Measurements from ENCODE around the gene DNAJC12. TPM values are rescaled to one million over a fixed set of nuclear protein-coding genes. Genes with fewer than 3 reads are reported as not detected.
A peak's percentile ranks its signal among the peaks of the same experiment; 100 is the strongest.
"Not testable (repeated sequence)": the region's sequence is repeated elsewhere in the genome, so short reads cannot be mapped to it uniquely, and the experiment has no call there.

The DNAJC12 gene
- total RNA-seq, 1 donor from 2014 or later: 0.16 TPM

- ATAC-seq: no peak
Measured at GRCh38 chr10:67790534-67791408, 47.2 kb downstream of the DNAJC12 start.

DNA sequence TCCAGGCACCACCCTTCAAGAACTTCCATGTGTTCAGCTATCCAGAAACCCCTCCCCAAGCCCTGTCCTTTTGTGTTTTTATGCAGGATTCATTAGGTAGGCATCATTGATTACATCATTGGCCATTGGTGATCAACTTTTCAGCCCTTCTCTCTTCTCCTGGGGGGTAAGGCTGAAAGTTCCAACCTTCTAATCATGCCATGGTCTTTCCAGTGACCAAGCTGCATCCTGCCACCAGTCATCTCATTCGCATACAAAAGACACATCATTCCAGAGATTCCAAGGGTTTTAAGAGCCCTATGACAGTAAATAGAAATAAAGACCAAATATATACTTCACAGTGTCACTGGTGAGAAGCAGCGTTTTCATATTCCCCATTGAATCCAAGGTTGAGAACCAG, 48.2 kb downstream of the DNAJC12 start:
- no peak for ATAC-seq

DNA sequence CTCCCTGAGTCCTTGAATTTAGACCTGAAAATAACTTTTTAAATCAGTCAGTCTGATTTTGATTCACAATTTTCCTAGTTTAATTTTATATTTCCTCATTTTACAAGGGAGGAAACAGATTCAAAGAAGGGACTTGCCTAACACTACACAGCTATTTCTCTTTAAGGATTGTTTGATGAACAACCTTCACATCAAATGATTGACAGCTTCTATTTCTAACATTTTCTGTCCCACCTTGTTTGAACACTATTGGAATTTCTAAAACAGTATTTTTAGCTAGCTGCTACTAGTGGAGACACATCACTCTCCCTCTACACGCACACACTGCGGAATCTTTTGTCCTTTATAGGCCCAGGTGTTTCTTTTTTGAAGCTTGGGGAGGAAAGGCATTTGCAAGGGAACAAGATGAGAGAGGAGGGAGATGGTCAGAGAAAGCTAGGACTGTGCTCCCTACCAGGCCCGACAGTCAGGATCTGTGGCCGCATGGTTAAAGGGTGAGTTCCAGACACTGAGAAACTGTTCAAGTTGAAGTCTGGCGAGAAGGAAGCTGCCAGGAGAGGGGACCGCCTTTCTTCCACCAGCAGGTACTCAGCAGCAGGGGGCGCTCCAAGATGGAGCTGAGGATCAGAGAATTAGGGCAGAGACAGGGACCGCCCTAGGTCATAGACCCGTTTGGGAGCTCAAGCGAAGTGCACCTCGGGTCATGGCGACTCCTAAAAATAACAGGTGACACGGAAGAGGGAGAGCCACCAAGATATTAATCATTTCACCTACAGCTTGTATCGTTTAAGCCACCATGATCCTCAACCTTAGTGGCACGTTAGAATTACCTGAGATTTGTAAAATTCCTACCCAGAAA, 49.7 kb downstream of the DNAJC12 start:
- peak; percentile 62 for ATAC-seq

DNA sequence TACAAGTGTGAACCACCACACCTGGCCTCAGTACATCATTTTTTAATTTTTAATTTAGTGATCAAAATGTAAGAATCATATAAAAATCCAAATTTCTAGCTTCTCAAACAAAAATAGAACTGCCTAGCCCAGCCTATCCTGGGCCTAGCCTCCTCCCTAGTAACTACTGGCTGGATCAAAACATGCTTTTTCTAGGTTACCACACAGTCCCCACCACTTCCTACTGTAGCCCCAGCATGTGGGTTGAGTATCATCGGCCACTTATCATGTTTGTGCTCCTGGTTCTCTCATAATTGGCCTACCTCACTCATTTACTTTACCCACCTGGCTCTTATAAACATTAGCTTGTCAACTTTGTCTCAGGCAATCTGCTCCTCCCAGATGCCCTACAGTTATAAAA, 52.9 kb downstream of the DNAJC12 start:
- no peak for ATAC-seq

GRCh38 chr10:67784474-67784873, 53.5 kb downstream of the DNAJC12 start:
- no peak for ATAC-seq

GRCh38 chr10:67783606-67784294, 54.2 kb downstream of the DNAJC12 start:
- no peak for ATAC-seq

DNA sequence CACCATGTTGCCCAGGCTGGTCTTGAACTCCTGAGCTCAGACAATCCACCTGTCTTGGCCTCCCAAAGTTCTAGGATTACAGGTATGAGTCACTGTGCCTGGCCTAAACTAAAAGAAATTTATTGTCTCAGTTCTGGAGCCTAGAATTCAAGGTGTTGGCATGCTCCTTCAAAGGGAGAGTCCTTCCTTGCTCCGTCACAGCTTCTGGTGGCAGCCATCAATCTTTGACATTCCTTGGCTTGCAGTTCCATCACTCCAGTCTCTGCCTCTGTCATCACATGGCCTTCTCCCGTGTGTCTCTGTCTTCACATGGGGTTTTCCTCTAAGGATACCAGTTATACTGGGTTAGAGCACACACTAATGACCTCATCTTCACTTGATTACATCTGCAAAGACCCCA, 55.5 kb downstream of the DNAJC12 start:
- ATAC-seq: no peak

DNA sequence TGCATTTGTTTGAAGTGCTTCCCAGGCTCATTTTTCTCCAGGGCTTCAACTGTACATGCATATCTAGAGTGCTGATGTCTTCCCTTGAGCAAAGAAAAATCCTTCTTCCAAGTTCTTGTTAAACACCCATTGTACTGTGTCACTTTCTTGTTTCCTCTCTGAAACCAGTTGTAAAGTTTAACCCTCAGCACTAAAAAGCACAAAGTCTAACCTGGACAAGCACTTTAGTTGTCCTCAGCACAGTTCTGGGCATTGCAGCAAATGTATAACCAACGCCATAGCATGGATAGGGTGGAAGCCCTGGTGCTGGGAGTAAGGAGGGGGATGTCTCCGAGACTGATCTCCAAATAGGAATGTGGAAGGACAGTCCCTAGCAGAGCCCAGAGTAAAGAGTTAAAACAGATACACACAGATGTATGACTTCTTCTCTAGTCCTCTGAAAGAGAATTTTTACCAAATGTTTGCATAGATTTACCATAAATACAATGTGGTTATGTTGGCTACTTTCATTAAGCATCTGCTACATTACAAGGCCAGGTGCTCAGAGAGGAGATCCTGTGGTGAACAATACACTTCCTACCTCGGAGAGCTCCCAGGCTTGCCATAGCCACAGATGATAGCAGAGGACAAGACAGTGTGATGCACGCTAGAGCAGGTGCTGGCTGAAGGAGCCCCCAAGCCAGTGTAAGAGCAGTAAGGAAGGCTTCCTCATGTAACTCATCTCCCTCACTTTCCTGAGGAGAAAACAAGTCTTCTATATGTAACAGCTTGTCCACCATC, 57.0 kb downstream of the DNAJC12 start:
- ATAC-seq: no peak

DNA sequence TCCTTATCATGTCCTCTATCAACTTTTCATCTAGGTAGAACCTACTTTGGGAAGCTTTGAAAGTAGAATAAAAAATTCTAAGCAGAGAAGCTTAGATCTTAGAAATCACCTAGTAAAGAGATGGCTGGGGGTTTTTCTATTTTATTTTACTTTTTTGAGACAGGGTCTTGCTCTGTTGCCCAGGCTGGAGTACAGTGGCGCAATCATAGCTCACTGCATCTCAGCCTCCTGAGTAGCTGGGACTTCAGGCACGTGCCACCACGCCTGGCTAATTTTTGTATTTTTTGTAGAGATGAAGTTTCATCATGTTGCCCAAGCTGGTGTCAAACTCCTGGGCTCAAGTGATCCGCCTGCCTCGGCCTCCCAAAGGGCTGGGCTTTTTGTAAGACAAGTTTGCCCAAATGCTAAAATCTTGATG, 57.8 kb downstream of the DNAJC12 start:
- ATAC-seq: not testable (repeated sequence)

DNA sequence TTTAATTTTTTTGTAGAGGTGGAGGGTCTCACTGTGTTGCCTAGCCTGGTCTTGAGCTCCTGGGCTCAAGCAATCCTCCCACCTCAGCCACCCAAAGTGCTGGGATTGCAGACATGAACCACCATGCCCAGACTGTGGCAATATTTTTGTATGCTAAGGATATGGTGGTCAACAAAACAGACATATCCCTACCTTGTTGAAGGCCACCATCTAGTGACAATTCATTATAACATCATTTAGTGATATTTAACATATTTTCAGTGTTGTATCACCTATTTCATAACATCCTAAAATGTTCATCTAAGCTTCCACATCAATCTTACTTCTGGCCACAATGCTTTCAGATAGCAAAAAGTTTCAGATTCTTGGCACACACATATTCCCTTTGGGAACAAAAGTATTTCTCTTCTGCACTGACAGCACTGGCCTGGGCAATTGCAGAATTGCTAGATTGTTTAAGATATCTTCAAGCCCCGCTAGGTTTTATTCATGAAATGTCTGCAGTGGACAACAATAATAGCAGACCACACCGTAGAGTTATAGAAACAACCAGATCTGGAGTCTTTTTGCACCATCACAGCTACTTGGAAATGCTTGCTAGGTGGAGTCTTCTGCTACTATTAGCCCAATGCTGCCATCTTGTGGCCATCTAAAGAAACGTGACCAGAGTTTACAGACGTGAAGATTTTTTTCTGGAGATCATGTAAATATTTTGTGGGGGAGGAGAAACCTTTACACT, 58.4 kb downstream of the DNAJC12 start:
- peak; percentile 72 for ATAC-seq

GRCh38 chr10:67776371-67776770, 61.6 kb downstream of the DNAJC12 start:
- no peak for ATAC-seq

- no peak for ATAC-seq
Measured at GRCh38 chr10:67775279-67775678, 62.7 kb downstream of the DNAJC12 start.

DNA sequence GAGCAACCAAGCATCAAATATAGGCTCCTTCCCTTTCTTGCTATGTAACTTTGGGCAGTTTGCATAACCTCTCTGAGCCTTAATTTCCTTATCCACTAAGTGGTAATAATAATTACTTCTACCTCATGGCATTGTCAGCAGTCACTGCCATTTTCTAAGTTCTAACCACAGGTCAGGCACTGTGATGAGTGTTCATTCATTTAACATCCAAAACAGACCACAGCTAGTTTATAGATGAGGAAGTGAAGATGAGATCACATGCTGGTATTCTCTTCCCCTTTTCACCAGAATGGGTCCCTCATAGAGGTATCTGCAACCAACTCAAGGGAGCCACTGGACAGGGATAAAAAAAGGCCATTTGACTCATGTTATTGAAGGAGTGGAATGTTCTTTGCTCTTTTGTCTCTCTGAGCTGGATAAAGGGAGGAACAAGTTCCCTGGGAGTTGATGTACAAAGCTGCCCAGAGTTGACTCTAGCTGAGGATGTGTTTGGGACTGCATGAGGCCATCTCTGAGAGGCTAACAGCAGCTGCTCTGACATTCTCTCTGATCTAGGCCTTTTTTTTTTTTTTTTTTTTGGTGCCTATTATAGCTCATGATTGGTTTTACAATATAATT, 65.0 kb downstream of the DNAJC12 start:
- peak; percentile 58 for ATAC-seq

- no peak for ATAC-seq
Measured at GRCh38 chr10:67772151-67772550, 65.8 kb downstream of the DNAJC12 start.

- ATAC-seq: no peak
Measured at GRCh38 chr10:67771200-67771599, 66.8 kb downstream of the DNAJC12 start.

- ATAC-seq: no peak
Measured at GRCh38 chr10:67770537-67770936, 67.5 kb downstream of the DNAJC12 start.

DNA sequence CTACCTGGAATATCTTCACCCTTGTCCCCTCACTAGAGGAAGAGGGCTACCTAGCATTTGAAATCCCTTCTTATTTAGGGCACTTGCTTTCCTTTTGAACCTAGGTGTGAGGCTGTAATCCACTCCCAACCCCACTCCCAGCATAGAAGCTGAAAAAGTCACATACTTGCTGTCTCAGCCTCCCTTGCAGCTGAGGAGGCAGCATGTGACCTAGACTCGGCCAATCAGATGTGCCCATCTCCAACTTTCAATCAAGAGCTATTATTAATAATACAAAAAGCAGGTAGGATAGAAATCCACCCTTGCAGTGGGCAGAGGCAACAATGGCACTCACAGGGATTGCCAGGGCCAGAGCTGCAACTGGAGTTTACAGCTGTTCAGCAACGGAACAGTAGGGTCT, 70.7 kb downstream of the DNAJC12 start:
- ATAC-seq: no peak

- peak; percentile 97 for ATAC-seq
Measured at GRCh38 chr10:67764012-67764822, 73.8 kb downstream of the DNAJC12 start.

DNA sequence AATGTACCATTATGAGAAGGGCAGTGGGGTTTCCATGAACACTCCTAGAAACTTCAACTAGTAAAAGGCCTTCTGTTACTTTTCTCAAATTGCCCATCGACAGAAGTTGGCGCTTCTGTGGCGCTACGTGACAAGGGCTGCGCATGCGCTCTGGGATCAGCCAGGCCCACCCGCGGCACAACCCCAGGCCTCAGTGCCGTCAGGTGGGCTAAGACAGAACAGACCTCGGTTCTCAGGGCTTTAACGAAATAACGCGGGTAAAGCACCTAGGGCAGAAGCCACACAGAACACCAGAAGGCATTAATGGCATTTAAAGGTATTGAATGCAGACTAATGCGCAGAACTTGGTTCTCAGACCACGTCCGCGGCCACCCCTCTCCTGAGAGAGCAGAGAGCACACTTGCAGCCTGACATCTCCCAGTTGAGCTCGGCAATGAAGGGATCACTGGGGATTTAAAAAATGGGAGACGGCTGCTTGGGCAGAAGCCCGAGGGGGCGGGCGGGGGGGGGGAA, 74.4 kb downstream of the DNAJC12 start:
- peak; percentile 41 for ATAC-seq

GRCh38 chr10:67762567-67762966, 75.4 kb downstream of the DNAJC12 start:
- not testable (repeated sequence) for ATAC-seq
